Measurements from ENCODE around the gene CDR2.

DNA sequence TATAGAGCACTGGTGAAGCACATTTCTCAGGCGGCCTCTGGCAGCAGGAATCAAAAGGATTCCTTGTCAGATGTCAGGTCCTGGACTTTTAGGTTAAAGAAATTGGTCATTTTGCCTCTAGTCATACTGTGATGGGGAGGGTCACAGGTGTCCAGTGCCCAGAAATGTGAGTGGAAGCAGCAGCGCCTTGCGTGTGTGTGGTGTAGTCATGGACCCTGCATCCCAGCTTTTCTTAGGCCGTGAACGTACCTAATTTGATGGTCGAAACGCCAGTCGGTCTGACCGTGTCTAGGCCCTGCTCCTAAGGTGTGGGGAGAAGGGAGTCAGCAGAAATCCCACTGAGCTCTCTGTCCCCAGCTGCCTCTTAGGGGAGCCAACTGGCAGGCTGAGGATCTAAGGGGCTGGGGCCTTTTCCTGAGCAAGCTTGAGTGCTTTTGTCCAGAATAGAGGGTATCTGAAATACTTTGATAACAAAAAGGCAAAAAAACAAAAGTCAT is 45.2 kb downstream of the CDR2 start:
- TF ChIP-seq, protein P1, sequence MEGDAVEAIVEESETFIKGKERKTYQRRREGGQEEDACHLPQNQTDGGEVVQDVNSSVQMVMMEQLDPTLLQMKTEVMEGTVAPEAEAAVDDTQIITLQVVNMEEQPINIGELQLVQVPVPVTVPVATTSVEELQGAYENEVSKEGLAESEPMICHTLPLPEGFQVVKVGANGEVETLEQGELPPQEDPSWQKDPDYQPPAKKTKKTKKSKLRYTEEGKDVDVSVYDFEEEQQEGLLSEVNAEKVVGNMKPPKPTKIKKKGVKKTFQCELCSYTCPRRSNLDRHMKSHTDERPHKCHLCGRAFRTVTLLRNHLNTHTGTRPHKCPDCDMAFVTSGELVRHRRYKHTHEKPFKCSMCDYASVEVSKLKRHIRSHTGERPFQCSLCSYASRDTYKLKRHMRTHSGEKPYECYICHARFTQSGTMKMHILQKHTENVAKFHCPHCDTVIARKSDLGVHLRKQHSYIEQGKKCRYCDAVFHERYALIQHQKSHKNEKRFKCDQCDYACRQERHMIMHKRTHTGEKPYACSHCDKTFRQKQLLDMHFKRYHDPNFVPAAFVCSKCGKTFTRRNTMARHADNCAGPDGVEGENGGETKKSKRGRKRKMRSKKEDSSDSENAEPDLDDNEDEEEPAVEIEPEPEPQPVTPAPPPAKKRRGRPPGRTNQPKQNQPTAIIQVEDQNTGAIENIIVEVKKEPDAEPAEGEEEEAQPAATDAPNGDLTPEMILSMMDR (IDR thresholded peaks at IDR 0.05) = no peak
- TF ChIP-seq POLR2A (IDR thresholded peaks at IDR 0.05) = no peak

All from adrenal gland (tissue), 5 donors.